ENCODE results near the gene USP25.

Gene USP25

GRCh38 chr21:15872236-15872635, 142.5 kb downstream of the USP25 start:
- no peak for DNase-seq

DNA sequence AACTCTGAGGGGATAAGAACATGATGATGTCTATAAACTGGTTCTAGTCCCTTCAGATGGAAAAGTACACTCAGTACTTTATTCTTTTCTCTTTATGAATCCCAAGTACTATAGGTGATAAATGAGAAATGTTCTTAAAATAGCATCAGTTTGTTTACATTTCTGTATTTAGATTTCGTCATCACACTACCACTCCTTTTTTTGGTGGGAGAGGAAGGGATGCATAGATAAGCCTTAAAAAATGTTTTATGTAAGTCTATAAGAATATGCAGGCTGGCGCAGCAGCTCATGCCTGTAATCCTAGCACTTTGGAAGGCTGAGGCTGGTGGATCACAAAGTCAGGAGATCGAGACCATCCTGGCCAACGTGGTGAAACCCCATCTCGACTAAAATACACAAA, 144.8 kb downstream of the USP25 start:
- DNase-seq = no peak

- DNase-seq = no peak
Observed at GRCh38 chr21:15875286-15875685, 145.5 kb downstream of the USP25 start.

GRCh38 chr21:15893902-15894301, 164.1 kb downstream of the USP25 start:
- no peak for DNase-seq

GRCh38 chr21:15894596-15894995, 164.8 kb downstream of the USP25 start:
- DNase-seq = no peak

DNA sequence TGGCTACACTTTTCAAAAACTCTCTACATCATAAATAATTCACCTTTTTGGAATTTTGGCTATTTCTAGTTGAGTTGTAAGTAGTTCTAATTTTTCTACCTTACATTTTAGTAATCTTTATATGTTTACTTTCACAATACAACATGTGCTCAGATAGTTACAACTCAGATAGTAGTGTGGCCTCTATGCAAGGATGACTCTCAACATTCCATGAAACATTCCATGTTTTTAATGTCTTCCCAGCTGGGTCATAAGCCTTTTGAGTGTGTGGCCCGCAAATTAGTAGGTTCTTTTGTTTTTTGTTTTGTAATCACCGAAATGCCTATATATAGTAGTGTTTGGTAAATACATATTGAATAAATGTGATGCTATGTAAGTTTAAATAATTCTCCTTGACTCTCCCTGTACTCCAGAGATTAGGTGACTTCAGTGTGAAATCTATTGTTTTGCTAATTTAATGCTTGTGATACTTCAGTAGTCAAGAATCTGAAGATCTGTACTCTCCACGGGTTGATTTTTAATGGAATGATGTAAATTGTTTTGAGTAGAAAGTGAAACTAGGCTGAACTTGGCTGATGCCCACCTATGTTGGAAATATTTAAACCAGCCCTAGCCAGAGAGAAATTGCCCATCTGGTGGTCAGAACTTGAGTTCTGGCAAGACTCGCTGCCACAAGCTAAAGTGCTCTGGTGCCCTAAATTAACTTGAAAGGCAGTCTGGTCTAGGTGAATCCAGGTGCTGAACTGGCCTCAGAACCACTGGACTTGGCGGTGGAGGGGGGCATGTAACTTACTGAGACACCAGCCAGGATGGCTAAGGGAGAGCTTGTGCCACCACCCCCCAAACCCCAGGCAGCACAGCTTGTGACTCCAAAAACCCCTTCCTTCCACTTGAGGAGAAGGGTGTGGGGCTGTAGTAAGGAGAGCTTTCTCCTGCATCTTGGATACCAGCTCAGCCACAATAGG, 165.6 kb downstream of the USP25 start:
- DNase-seq = no peak

DNA sequence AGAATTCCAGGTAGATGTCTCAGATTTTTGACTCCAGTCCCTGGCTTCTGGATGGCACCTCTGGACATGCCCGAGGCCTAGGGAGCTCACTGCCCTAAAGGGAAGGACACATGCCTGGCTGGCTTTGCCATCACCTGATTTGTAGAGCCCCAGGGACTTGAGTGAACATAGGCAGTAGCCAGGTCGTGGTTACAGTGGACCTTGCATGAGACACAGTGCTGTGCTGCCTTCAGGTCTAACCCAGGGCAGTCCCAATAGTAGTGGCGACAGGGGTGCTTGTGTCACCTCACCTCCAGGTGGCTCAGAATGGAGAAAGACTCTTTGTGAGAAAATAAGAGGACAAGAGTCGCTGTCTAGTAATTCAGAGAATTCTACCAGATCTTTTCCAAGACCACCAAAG, 166.7 kb downstream of the USP25 start:
- DNase-seq = no peak

GRCh38 chr21:15904389-15904788, 174.6 kb downstream of the USP25 start:
- DNase-seq = no peak

GRCh38 chr21:15908187-15908586, 178.4 kb downstream of the USP25 start:
- no peak for DNase-seq

- DNase-seq = no peak
Observed at GRCh38 chr21:15928196-15928595, 198.4 kb downstream of the USP25 start.

DNA sequence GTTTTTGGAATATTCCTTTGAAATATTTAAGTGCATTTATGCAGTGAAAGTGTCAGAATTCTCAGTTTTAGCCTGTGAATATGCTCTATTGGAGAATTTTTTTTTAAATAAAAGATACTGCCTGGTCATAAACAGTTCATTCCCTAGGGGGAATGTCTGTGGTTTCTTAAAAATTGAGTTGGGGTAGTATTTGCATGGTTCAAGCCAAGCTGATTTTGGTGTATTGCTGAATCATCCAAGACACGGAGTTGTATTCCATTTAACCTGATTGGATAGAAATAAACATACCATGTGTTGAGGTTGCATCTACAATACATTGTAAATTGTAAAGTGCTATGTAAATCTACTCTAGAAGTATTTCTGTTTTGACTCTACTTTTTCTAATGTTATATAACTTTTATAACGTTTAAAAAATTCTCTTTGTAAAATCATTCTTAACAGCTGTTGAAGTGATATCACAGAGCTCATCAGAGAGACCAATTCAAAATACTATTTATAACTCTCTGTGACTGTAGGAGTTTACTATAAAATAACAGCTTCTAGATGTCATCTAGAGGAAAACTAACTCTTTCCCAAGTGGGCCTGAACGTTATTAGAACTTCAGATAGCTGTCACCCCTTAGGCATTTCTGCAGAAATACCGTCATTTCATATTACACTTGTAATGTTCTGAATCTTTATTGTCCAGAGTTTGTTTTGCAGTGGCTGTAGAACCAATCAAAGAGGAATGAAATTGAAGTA, 199.1 kb downstream of the USP25 start:
- no peak for DNase-seq

DNA sequence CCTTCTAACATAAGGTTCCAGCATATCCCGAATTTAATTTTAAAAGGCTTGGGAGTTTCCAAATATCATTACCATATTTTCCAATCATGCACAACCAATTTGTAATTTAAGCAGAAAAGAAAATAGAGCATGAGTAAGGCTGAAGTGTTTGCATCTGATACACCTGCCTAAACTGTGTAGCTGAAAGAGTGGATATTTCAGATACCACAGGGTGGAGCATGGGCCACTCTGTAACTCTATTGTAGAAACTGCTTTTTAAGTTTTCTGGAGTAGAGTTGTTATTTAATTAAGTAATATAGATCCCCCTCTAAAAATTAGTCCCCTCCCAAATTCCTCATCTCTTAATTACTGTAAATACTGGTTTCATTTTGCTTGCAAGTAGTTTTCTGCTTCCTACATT, 199.8 kb downstream of the USP25 start:
- no peak for DNase-seq
